Parathyroid adenoma (tissue), 2 donors: ENCODE results near the gene ABTB2.

Experiments used
- H2AFZ ChIP-seq: fragments of 300-600 bp; sonication (generic); one replicate; pipeline ENCODE4 v1.7.0; 2017; ENCODE audit warnings: antibody characterized with exemption, mild to moderate bottlenecking
- H3K27ac ChIP-seq: fragments of 300-600 bp; sonication (generic); one replicate; pipeline ENCODE4 v1.7.0; 2017
- H3K27me3 ChIP-seq: fragments of 300-600 bp; sonication (generic); one replicate; pipeline ENCODE4 v1.7.0; 2017; ENCODE audit warnings: low read length; ENCODE audit not compliant: control insufficient read depth, insufficient read depth
- H3K36me3 ChIP-seq: fragments of 300-600 bp; sonication (generic); one replicate; pipeline ENCODE4 v1.7.0; 2017; ENCODE audit warnings: low read length; ENCODE audit not compliant: control insufficient read depth, insufficient read depth
- H3K4me1 ChIP-seq: fragments of 300-600 bp; sonication (generic); one replicate; pipeline ENCODE4 v1.7.0; 2017; ENCODE audit warnings: control low read depth
- H3K4me2 ChIP-seq: fragments of 300-600 bp; sonication (generic); one replicate; pipeline ENCODE4 v1.7.0; 2017; ENCODE audit warnings: low read length
- H3K4me3 ChIP-seq: fragments of 300-600 bp; sonication (generic); one replicate; pipeline ENCODE4 v1.7.0; 2017; ENCODE audit warnings: low read depth, low read length
- H3K79me2 ChIP-seq: fragments of 300-600 bp; sonication (generic); one replicate; pipeline ENCODE4 v1.7.0; 2017; ENCODE audit warnings: control low read depth
- H3K9ac ChIP-seq: fragments of 300-600 bp; sonication (generic); one replicate; pipeline ENCODE4 v1.7.0; 2017; ENCODE audit warnings: mild to moderate bottlenecking
- H3K9me3 ChIP-seq: fragments of 300-600 bp; sonication (generic); one replicate; pipeline ENCODE4 v1.7.0; 2017; ENCODE audit warnings: low read length; ENCODE audit not compliant: control insufficient read depth
- TF ChIP-seq, protein P1 (sequence below): fragments of 300-600 bp; sonication (generic); IDR thresholded peaks from one replicate; pipeline ENCODE4 v1.7.0; 2017; ENCODE audit warnings: antibody characterized with exemption, mild to moderate bottlenecking
- donor health status: primary hyperparathyroidism.

Gene ABTB2

DNA sequence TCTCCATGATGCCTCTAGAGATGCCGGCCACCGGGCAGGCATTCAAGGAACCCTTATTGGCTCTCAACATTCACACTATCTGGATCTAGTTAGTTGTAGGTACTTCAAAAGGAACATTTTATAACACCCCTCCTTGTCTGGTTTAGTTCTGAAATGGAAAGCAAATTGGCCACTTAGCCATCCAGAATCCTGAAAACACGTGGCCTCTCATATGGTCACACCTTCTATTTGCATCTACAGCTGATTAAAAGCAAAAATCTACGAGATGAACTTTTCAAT lies 29.2 kb downstream of the ABTB2 start:
- Histone ChIP-seq H3K4me1 (no peaks in the 10 kb centered on the region), H3K27ac (no peak overlapping the region), H3K27me3 (no peaks in the 10 kb centered on the region), H3K36me3 (no peaks in the 10 kb centered on the region), H3K79me2 (no peaks in the 10 kb centered on the region), H3K9me3 (no peaks in the 10 kb centered on the region), H3K9ac (no peak overlapping the region), H3K4me3 (no peak overlapping the region), H2AFZ (no peak overlapping the region), H3K4me2 (no peak overlapping the region)
- TF ChIP-seq, protein P1, sequence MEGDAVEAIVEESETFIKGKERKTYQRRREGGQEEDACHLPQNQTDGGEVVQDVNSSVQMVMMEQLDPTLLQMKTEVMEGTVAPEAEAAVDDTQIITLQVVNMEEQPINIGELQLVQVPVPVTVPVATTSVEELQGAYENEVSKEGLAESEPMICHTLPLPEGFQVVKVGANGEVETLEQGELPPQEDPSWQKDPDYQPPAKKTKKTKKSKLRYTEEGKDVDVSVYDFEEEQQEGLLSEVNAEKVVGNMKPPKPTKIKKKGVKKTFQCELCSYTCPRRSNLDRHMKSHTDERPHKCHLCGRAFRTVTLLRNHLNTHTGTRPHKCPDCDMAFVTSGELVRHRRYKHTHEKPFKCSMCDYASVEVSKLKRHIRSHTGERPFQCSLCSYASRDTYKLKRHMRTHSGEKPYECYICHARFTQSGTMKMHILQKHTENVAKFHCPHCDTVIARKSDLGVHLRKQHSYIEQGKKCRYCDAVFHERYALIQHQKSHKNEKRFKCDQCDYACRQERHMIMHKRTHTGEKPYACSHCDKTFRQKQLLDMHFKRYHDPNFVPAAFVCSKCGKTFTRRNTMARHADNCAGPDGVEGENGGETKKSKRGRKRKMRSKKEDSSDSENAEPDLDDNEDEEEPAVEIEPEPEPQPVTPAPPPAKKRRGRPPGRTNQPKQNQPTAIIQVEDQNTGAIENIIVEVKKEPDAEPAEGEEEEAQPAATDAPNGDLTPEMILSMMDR: no peak

DNA sequence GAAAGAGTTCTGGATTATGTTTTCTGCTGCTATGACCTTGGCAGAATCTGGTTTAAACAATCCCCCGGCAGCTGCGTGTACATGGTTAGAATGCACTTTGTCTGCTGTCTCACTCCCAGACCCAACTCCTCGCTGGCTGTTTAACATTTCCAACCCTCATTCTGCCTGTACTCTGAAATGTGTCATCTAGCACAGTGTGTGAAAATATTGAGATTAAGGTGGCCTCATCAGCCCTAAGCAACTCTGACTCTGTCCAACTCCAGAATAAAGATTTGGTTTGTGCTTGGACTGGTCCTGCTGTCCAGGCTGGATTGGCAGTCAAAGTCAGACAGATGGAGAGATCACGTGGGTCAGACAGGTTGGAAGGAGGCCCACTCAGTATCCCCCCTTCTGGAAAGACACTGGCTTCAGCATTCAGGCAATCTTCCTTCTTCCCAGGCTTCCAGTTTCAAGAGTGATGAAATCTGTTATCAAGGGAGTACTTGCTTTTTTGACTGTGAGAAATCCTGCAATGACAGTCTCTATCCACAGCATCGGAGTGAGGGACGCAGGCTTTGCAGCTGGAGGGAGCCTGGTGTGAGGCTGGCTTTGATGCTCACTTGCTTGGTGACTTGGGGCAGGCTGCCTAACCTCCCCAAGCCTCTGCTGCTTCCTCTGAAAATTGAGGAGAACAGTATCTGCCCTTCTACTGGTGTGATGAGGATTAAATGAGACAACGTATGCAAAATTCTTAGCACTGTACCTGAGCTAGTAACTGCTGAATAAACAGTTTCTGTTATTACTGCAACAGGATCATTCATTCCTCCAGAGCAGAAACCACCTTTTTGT lies 29.8 kb downstream of the ABTB2 start:
- H3K27me3 ChIP-seq: no peaks in the 10 kb centered on the region
- no peaks in the 10 kb centered on the region for H3K9me3 ChIP-seq
- H3K36me3 ChIP-seq: no peaks in the 10 kb centered on the region
- H3K4me1 ChIP-seq: no peaks in the 10 kb centered on the region
- no peak overlapping the region for H2AFZ ChIP-seq
- H3K27ac ChIP-seq: no peak overlapping the region
- H3K4me3 ChIP-seq: no peak overlapping the region
- TF ChIP-seq, protein P1: no peak
- H3K4me2 ChIP-seq: no peak overlapping the region
- H3K79me2 ChIP-seq: no peaks in the 10 kb centered on the region
- no peak overlapping the region for H3K9ac ChIP-seq

DNA sequence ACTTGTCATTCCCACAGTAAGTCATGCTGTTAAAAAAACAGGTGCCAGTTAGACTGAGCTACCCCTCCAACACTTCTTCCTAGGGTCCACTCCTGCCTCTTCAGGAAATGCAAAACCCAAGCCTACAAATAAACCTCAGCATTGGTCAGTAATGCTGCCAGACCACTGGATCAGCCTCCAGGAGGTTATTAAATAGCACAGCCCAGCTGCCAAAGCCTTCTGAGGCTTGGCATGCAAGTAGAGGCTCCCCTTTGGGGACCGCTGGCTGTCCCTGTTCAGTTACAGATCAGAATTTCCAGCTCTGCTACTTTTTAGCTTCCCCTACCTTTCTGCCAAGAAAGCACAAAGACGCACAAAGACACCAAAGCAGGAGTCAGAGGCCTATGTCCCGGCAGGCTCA lies 33.3 kb downstream of the ABTB2 start:
- H3K36me3 ChIP-seq: no peaks in the 10 kb centered on the region
- no peaks in the 10 kb centered on the region for H3K4me1 ChIP-seq
- TF ChIP-seq, protein P1: no peak
- no peaks in the 10 kb centered on the region for H3K79me2 ChIP-seq
- no peak overlapping the region for H2AFZ ChIP-seq
- no peaks in the 10 kb centered on the region for H3K9me3 ChIP-seq
- no peak overlapping the region for H3K27ac ChIP-seq
- H3K27me3 ChIP-seq: no peaks in the 10 kb centered on the region
- no peak overlapping the region for H3K4me3 ChIP-seq
- H3K9ac ChIP-seq: no peak overlapping the region
- no peak overlapping the region for H3K4me2 ChIP-seq

DNA sequence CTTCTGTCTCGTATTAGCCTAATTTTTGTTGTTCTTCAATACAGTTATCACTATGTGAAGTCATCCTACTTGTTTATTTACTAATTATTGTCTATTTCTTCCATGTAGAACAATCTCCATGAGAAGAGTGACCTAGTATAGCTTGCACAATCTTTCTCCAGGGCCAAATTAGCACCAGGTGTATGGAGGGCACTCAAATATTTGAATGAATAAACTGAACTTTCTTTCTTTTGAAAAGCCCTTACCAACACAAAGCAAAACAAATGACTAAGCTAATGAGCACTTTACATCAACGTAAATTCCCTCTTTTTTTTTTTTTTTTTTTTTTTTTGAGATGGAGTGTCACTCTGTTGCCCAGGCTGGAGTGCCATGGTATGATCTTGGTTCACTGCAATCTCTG lies 34.2 kb downstream of the ABTB2 start:
- H3K27ac ChIP-seq: no peak overlapping the region
- H2AFZ ChIP-seq: no peak overlapping the region
- TF ChIP-seq, protein P1: no peak
- no peaks in the 10 kb centered on the region for H3K9me3 ChIP-seq
- H3K4me3 ChIP-seq: no peak overlapping the region
- H3K4me1 ChIP-seq: no peaks in the 10 kb centered on the region
- H3K79me2 ChIP-seq: no peaks in the 10 kb centered on the region
- no peak overlapping the region for H3K9ac ChIP-seq
- no peak overlapping the region for H3K4me2 ChIP-seq
- no peaks in the 10 kb centered on the region for H3K27me3 ChIP-seq
- no peaks in the 10 kb centered on the region for H3K36me3 ChIP-seq
